SIG-M5 (cell line): ENCODE results near the gene C5orf46.
"Not testable (repeated sequence)": the region's sequence is repeated elsewhere in the genome, so short reads cannot be mapped to it uniquely, and the experiment has no call there.

Experiments used
- DNase-seq: peaks from one replicate; lab custom pipeline; 2025; lab: John Stamatoyannopoulos, UW

Gene C5orf46

DNA sequence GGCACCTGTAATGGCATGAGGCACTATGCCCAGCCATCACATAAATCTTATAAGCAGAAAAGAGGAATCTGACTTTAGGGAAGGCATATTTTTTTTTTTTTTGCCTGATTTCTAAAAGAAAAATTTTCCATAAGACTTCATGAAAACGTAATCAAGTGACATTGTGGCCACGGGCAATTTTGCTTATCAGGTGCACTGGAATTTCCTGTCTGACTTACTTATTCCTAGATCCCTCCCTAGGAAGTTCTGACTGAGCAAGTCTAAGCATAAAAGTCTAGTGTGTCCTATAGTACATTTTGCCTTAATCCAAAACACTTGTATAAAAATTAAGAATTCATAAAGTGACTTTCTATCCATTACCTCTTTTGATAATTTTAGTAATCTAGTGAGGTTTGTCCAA is 12.5 kb downstream of the C5orf46 start:
- no peak for DNase-seq

DNA sequence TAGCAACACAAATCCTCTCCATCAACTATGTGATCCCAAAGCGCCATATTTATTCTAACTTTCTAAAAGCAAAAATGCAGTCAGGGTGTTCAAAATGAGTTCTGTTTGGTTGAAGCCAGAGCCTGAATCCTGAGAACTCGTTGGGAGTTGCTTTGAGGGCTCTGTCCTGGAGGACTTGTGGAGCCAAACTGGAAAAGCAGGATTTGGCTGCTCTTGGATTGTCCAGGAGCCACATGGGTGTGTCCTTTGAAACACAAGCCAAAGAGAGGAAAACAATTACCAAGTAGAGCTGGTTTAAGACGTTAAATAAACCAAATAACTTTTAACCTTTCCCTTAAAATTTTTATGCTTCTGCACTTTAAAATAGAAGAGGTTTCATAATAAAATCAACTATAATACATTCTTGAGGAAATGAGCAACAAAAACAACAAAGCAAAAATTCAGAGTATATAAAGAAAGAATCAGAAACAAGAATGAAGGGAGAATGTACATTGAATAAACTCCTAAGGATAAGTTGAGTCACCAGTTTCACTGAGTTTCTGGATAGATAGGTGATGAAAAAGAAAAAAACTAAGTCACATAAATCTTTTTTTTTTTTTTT is 13.5 kb downstream of the C5orf46 start:
- DNase-seq: no peak

DNA sequence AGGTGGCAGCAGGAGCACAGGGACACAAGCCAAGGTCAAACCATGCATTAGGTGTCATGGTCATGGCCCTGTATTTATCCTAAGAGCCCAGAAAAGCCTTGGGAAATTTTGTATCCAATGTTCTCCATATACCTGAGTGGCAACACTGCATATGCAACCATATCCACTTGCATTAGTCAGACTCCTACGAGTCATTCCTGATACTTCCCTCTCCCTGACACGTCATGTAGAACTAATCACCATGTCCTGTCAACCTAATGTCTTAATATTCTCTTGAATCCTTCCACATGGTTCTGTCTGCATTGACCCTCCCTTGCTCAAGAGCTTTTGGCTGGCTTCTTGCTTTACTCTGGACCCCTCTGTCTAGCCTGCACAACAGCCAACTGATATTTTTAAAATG is 18.4 kb downstream of the C5orf46 start:
- DNase-seq: no peak

DNA sequence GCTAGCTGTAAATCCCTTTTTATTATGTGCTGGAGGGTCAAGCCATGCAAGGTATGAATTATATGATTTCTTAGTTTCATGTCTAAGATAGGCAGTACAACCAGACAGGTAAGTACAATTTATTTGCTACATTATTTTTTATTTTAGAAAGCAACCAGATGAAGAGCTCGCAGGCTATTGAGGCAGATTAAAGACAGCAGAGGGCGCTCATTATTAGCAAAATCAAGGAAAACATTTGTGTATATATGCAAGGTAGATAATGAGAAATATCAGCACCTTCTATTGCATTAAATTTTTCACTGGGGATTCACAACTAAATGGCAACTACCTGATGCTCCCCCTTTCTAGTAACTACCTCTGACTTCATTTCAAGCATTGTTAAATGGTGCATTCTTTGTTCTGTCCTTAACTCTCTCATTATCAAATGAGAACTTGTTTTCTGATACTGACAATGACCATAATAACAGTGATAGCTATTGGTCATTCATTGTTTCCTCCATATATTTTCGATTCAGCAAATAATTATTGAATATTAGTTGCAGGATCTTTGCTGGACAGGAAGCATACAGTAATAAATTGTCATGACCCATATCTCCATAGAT is 19.2 kb downstream of the C5orf46 start:
- DNase-seq: peak; percentile 12

DNA sequence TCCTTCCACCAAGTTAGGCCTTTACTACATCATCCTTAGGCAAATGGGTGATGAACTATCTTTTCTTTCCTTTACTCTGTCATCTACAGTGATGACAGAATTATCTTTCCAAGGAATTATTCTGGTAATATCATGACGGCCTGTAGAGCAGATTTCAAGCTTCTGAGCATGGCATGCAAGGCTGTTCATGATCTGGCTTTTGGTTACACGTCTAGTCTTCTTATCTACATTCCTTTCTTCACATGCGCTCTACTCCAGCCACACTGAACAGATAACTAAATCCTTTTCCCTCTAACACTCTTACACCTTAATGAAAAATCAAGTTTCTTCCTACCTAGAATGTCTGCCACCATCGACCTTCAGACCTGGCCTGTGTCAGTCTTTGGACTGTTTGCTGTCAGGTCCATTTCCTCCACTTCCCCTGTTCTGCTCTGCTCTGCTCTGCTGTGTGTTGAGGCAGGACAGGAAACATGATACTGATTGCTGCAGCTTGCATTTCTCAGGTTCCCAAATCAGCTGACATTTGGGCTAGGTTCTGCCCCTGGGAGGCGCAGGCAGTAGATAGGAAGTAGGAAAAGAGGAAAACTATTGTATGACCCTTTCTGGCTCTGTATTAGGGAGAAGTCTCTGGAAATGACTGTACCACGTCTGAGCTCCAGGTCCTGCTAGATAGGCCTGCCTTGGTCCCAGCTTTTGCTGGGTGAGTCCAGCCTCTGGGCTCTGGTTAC is 23.6 kb downstream of the C5orf46 start:
- DNase-seq: no peak

DNA sequence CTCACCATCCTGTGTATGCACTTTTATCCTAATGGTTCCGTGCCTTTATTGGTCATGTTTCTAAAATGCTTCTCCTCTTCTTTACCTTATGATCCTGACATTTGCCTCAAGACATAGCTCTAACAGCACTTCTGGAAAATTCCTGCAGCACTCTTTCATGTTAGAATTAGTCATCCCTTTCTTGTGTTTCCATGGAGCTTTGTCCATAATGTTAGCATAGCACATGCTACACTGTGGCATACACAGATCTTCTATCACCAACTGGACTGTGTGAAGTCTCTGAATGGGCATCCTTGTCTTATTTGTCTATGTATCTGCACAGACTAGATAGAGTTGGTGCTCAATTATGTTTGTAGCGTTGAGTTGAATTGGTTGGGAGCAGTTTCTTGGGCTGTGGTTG is 25.9 kb downstream of the C5orf46 start:
- DNase-seq: no peak

DNA sequence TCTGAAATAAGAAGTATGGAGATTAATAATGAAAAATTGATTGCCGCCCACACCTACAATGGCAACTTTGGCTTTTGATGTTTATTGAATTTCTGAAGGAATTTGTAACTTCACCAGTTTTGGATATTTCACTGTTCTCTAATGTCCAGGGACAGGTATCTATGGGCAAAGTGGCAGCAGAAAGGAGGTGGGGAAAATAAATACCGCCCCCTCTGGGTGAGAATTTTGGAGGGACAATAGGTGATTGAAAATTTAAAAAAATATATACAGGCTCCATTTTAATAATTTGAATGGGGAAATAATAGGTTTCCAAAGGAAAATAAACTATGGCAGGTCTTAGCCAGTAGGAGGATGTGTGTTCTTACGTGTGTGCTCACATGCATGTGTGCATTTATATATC is 26.6 kb downstream of the C5orf46 start:
- no peak for DNase-seq

DNA sequence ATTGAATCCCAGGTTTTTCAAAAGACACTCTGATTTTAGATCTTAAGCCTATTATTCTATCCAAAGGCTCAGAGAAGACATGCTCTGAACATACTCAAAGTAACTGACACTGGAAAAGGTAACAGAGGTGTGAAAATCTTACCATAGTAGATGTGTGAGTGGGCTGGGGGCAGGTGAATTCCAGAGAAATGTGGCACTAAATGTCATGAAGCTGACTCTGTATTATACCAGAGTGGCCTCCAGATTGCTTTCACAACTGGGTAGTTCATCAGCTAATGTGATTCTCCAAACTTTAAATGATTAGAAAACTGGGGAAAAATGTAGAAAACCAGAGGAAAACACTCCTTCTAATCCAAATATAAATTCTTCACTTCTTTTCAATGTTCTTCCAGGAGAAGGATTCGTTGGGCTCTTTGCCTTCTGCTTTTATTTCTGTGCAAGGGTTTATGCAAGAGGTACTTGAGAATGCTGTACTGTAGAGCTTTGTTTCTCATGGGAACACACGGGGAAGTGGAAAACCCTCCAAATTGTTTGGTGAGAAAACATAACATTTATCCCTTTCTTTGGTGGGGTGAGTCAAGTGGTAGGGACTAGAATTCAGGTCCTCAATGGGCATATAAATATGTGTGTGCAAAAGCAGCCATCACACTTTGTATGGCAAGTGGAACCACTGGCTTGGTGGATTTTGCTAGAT is 28.1 kb downstream of the C5orf46 start, which contains the start of gene SCGB3A2:
Gene SCGB3A2, plus strand, starts transcription at position 646 of the 694 bp plus-strand sequence. CDS start 93 bp downstream, outside the sequence.
- DNase-seq: no peak

DNA sequence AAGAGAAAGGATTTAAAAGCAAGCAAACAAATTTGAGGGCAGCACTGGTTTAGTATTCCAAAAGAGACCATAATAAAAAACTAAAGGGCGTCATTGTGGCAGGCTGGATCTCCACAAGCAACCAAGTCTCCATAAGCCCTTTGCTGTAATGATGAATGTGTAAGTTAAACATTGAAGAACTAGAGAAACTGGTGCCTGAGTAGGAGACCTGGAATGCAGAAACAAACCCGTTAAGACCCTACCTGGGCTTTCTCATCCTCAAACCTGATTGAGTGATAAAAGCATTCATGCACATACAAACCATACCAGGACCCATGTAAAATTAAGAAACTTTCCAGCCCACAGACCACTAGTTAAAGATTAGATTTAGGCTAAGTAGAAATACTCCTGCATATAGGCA is 29.7 kb downstream of the C5orf46 start:
- DNase-seq: no peak

DNA sequence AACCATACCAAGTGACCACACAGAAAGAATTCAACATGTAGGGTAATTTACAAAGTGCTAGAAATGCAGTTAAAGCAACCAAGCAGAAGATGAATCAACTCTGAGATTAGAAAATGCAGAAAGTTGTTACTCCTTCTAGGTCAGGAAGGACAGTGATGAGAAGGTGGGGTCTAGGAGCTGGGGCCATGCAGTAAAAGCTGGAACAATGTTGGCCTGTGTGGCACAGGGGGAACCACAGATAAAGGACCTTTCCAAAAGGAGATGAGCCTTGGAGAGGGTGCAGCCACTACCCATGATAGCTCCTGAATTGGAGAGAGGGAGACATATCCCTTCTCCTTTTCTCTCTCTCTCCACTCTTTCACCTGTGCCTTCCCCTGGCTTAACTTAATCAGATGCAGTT is 30.2 kb downstream of the C5orf46 start:
- no peak for DNase-seq

DNA sequence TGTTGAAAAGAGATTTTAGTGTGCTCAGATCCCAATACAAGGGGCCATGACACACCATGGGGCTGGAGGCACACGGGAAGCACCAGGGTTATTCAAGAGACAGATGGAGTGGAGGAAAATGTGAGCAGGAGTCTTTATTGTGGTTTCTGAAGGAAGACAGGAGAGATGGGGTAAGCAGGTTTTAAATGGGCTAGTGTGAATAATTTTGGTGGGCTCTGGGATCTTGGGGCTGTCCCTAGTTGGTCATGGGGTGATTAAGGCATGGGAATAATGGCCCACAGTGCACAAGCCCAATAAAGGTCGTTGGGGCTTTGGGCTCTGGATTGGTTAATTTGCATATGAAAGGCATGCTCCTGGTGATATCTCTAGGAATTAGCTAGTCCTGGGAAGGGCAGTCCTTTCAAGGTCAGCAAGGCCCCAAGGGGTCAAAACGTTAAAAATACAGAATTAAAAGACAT is 31.4 kb downstream of the C5orf46 start:
- no peak for DNase-seq

DNA sequence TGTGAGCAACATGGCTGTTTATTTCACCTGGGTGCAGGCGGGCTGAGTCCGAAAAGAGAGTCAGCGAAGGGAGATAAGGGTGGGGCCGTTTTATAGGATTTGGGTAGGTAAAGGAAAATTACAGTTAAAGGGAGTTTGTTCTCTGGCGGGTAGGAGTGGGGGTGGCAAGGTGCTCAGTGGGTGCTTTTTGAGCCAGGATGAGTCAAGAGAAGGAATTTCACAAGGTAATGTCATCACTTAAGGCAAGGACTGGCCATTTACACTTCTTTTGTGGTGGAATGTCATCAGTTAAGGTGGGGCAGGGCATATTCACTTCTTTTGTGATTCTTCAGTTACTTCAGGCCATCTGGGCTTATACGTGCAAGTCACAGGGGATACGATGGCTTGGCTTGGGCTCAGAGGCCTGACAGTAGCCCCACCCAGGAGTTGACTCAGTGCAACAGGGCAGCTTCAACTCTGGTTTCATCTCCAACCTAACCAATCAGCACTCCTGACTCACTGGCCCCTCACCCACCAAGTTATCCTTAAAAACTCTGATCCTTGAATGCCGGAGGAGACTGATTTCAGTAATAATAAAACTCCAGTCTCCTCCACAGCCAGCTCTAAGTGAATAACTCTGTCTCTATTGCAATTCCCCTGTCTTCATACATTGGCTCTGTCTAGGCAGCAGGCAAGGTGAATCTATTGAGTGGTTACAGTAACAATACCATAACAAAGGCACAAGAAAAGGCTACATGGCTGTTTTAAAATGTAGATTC is 32.0 kb downstream of the C5orf46 start:
- DNase-seq: not testable (repeated sequence)

DNA sequence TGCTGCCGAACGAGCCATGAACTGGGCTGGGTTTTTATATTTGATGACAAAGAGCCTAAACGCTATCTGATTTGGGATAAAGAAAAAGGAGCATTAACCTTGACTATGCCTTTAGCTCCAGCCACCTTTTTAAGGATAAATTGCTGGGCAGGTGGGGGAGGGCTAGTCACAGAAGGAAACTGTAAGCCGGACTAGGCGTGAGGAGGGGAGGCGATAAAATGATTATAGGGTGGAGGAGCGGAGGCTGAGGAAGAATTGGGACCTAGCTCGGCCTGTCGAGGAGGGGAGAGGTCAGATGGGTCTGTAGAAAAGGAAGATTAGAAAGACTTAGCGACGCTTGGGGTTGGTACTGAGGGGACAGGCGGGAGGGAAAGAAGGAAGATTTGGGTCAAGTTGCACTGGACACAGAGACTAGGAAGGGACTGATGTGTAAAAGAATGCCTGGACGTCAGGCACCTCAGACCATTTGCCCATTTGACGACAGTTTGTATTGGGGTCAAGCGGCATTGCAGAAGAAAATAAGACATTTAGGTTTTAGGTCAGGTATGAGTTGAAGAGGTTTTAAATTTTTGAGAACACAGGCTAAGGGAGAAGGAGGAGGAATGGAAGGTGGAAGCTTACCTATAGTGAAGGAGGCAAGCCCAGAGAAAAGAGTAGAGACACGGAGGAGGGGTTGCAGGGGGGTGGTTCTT is 33.4 kb downstream of the C5orf46 start:
- not testable (repeated sequence) for DNase-seq

DNA sequence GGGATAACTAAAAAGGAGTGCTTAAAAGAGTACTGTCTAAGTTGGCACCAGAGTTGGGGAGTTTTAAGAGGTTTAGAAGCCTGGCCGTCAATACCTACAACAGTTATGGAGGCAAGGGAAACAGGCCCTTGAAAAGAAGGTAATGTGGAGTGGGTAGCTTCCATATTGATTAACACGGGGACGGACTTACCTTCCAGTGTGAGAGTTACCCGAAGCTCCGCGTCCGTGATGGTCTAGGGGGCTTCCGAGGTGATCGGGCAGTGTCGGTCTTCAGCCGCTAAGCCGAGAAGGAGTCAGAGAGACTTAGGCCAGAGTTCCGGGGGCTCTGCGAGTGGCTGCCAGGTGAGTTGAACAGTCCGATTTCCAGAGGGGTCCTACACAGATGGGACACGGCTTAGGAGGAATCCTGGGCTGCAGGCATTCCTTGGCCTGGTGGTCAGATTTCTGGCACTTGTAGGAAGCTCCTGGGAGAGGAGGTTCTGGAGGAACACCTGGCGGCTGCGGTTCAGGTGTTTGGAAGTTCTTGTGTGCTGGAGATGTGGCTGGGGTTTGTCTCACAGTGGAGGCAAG is 34.3 kb downstream of the C5orf46 start:
- not testable (repeated sequence) for DNase-seq

DNA sequence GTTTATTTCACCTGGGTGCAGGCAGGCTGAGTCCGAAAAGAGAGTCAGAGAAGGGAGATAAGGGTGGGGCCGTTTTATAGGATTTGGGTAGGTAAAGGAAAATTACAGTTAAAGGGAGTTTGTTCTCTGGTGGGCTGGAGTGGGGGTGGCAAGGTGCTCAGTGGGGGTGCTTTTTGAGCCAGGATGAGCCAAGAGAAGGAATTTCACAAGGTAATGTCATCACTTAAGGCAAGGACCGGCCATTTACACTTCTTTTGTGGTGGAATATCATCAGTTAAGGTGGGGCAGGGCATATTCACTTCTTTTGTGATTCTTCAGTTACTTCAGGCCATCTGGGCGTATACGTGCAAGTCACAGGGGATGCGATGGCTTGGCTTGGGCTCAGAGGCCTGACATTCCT is 36.4 kb downstream of the C5orf46 start:
- DNase-seq: not testable (repeated sequence)

DNA sequence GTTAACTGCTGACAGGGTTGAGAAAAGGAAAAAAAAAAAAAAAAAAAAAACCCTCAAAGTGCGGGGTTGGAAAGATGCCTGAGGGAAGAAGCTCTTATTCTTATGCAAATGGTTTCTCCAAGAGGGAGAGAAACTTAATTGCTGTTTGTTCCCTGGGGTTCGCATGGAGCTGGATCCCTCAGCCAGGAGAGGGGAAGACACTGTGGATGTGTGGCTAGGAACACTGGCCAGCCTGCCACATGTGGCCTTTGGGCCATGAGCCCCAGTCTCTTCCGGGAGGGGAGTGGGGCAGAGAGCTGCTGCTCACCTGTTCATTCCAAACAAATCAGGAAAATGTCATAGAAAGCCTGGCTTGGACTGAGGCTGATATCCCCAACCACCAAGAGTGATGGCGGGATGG is 37.2 kb downstream of the C5orf46 start:
- DNase-seq: no peak

DNA sequence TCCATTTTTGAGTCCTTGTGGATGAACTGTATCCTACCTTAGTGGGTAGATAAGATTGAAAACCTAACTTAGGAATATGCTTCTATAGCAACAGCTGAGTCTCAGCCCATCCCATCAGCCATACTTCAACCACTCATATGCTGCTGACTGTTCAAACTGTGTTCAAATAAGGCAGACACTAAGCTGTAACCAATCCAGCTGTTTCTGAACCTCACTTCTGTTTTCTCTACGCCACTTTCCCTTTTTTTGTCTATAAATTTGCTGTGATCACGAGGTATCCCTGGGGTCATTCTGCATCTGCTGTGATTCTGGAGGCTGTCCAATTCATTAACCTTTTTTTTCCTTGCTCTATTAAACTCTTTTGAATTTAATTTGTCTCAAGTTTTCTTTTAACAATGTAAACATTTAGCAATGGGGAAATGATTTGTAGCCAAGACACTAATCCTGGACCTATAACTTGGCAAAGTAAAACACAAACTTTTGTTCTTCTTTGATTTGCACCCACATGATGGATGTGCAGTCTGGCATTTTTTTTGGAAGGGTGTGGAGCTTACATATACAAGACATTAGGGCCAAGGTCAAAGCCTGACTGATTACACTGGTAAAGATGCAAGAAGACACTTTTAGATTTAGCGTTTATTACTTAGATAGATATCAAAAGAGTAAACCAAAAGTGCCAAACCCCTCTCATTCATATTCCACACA is 42.7 kb downstream of the C5orf46 start:
- no peak for DNase-seq

DNA sequence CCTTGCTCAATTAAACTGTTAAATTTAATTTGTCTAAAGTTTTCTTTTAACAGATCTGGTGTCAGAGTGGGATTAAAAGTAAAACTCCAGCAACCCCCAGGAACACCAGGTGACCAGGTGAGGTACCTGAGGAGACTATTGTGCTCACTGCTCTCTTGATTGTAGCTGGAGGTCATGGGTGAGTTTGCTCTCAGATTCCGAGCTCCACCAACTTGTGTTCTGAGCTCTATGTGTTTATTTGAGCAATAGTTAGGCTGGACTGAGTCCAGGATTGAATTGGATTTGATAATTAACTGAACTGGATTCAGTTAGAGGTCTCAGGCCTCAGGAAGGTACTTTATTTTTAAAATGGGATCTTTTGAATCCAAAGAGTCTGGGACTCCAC is 45.7 kb downstream of the C5orf46 start:
- no peak for DNase-seq

DNA sequence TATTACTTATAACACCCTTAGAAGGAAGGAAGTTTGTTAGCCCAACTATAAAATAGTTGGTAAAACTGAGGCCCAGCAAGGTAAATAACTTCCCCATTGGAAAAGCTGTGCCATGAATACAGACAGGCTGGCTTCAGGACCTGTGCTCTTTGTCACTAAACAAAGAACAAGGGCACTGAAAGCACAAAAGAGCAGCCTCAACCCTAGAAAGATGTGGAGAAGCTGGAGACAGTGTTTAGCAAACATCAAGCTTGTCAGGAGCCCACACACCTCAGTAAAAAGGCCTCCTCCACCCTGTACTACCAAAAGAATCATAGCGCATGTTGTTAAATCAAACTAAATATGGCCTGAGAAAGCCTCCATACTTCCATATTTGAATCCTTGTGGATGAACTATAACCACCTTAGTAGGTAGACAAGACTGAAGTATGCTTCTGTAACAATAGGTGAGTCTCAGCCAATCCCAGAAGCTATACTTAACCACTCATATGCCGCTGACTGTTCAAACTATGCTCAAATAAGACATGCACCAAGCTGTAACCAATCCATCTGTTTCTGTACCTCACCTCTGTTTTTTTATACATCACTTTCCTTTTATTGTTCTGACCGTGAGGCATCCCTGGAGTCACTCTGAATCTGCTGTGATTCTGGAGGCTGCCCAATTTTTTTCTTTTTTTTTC is 46.2 kb downstream of the C5orf46 start:
- no peak for DNase-seq

DNA sequence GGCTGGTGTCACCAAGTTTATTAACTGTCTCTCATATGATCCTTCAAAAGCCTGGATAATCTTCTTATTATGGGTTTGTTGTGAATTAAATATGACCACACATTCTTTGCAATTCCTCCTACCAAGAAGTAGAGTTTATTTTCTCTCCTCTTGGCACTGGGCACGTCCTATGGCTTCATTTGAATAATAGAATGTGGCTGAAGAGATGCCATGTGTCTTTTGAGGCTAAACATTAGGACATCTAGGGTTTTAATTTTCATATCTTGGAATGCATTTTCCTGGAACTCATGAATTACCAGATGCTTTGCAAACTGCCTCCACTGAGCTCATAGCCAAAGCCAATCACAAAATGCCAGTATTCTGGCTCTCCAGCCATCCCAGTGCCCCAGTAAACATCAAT is 47.8 kb downstream of the C5orf46 start:
- no peak for DNase-seq
